Activated CD4-positive, alpha-beta T cell treated with anti-CD3 and anti-CD28 coated beads, Interleukin-2, amount 10 ng/mL, durations not matched to agents 7 days and 5 days (primary cell): Measurements from ENCODE around the gene NEGR1. TPM values are rescaled to one million over a fixed set of nuclear protein-coding genes. Genes with fewer than 3 reads are reported as not detected.

Source experiments
- CTCF ChIA-PET: fragments of 350-600 bp; sonication (Branson Sonifier 250); formaldehyde crosslinking; loops from one replicate; lab custom pipeline; 2021; ENCODE audit warnings: antibody characterized with exemption; lab: Charles Lee
- POLR2A ChIA-PET: fragments of 350-600 bp; sonication (Branson Sonifier 250); formaldehyde crosslinking; loops from one replicate; lab custom pipeline; 2021; ENCODE audit warnings: antibody characterized with exemption; lab: Charles Lee
- DNase-seq: peaks from one replicate; pipeline ENCODE4 v3.0.0-alpha.2; 2020
- H3K27ac Mint-ChIP-seq: one replicate; pipeline ENCODE4 v1.8.0; 2021; ENCODE audit warnings: mild to moderate bottlenecking, moderate library complexity, mixed read lengths
- H3K27me3 Mint-ChIP-seq: one replicate; pipeline ENCODE4 v1.8.0; 2021; ENCODE audit warnings: mixed read lengths
- H3K36me3 Mint-ChIP-seq: one replicate; pipeline ENCODE4 v1.8.0; 2021; ENCODE audit warnings: low read depth, mixed read lengths
- H3K4me1 Mint-ChIP-seq: one replicate; pipeline ENCODE4 v1.8.0; 2021; ENCODE audit warnings: mixed read lengths
- H3K4me3 Mint-ChIP-seq: one replicate; pipeline ENCODE4 v1.8.0; 2021; ENCODE audit warnings: mild to moderate bottlenecking, moderate library complexity, mixed read lengths
- H3K9me3 Mint-ChIP-seq: one replicate; pipeline ENCODE4 v1.8.0; 2021; ENCODE audit warnings: mixed read lengths
- total RNA-seq, 2 experiments: library from RNA; stranded (reverse); gene quantifications; one replicate each; pipeline ENCODE4 v1.2.3, GENCODE V29; 2021

Gene NEGR1
- total RNA-seq, 2 experiments from 2014 or later, result not detected

DNA sequence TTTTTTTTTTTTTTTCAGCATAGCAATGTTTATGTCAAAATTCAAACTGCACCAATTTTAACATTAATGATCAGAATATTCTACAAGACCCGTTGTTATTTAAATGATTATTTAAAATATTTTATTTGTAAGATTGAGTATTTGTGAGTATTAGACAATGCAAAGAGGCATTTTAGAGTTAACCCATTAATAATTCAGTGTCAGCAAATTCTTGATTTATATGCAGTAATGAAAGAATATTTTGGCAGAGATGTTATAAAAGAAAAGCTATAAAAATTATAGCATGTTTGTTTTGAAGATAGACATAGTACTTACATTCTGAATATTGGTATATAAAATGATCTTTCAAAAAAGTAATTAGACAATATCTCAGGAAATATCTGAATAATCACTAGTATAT is 932.0 kb downstream of the NEGR1 start:
- POLR2A ChIA-PET, result no interaction called here
- H3K36me3 Mint-ChIP-seq, result no peaks in the 10 kb centered on the region
- no peaks in the 10 kb centered on the region for H3K27me3 Mint-ChIP-seq
- H3K27ac Mint-ChIP-seq, result no peak overlapping the region
- DNase-seq, result no peak
- no peak overlapping the region for H3K4me3 Mint-ChIP-seq
- CTCF ChIA-PET, result no interaction called here
- peaks cover 3% of the 10 kb centered on the region for H3K9me3 Mint-ChIP-seq
- no peaks in the 10 kb centered on the region for H3K4me1 Mint-ChIP-seq
